ENCODE data around the gene BPIFB6. TPM values are rescaled to one million over a fixed set of nuclear protein-coding genes. Genes with fewer than 3 reads are reported as not detected.

The BPIFB6 gene
- total and polyA plus RNA-seq, 2 donors from 2014 or later = not detected

GRCh38 chr20:33026072-33026778, 5.2 kb upstream of the BPIFB6 start:
- H3K4me1 ChIP-seq (ENCODE audit: control insufficient read depth in 2 of 3, insufficient read depth in 2 of 3, low read depth in 1 of 3, low read length in 3 of 3) = no peaks in the 10 kb centered on the region
- intact Hi-C loops (cut with DNase I) = no loop called here
- no peak overlapping the region for H3K4me3 ChIP-seq (ENCODE audit: low read length in 3 of 3)
- DNase-seq (no peak), FAIRE-seq (no peak)
- H3K36me3 ChIP-seq (ENCODE audit: control insufficient read depth in 2 of 3, insufficient read depth in 3 of 3, low read length in 3 of 3) = no peaks in the 10 kb centered on the region
- no peaks in the 10 kb centered on the region for H3K27me3 ChIP-seq (ENCODE audit: control insufficient read depth, insufficient read depth, low read length)
- H3K9ac ChIP-seq (ENCODE audit: low read length in 3 of 3) = no peak overlapping the region
- H3K9me3 ChIP-seq (ENCODE audit: control insufficient read depth in 2 of 3, insufficient read depth in 1 of 3, low read length in 3 of 3) = no peaks in the 10 kb centered on the region
- TF ChIP-seq CTCF (IDR thresholded peaks at IDR 0.05; ENCODE audit: borderline replicate concordance, extremely low read depth, insufficient read depth) = no peak
- H3K27ac ChIP-seq (ENCODE audit: low read depth in 2 of 2, low read length in 2 of 2) = no peak overlapping the region

GRCh38 chr20:33026779-33027759, 4.4 kb upstream of the BPIFB6 start:
- Histone ChIP-seq H3K4me3 (ENCODE audit: low read length in 3 of 3) (no peak overlapping the region), H3K36me3 (ENCODE audit: control insufficient read depth in 2 of 3, insufficient read depth in 3 of 3, low read length in 3 of 3) (no peaks in the 10 kb centered on the region), H3K4me1 (ENCODE audit: control insufficient read depth in 2 of 3, insufficient read depth in 2 of 3, low read depth in 1 of 3, low read length in 3 of 3) (no peaks in the 10 kb centered on the region), H3K9me3 (ENCODE audit: control insufficient read depth in 2 of 3, insufficient read depth in 1 of 3, low read length in 3 of 3) (no peaks in the 10 kb centered on the region), H3K27ac (ENCODE audit: low read depth in 2 of 2, low read length in 2 of 2) (no peak overlapping the region), H3K9ac (ENCODE audit: low read length in 3 of 3) (no peak overlapping the region), H3K27me3 (ENCODE audit: control insufficient read depth, insufficient read depth, low read length) (no peaks in the 10 kb centered on the region)
- FAIRE-seq (no peak), DNase-seq (no peak)
- TF ChIP-seq CTCF (IDR thresholded peaks at IDR 0.05; ENCODE audit: borderline replicate concordance, extremely low read depth, insufficient read depth) = no peak
- intact Hi-C loops (cut with DNase I) = no loop called here

- DNase-seq (no peak), FAIRE-seq (no peak)
- no peak for TF ChIP-seq CTCF (IDR thresholded peaks at IDR 0.05; ENCODE audit: borderline replicate concordance, extremely low read depth, insufficient read depth)
Observed at GRCh38 chr20:33027769-33028751, 3.4 kb upstream of the BPIFB6 start.

More at GRCh38 chr20:33027769-33028751, 3.4 kb upstream of the BPIFB6 start:
- no peaks in the 10 kb centered on the region for H3K36me3 ChIP-seq (ENCODE audit: control insufficient read depth in 2 of 3, insufficient read depth in 3 of 3, low read length in 3 of 3)
- no peak overlapping the region for H3K27ac ChIP-seq (ENCODE audit: low read depth in 2 of 2, low read length in 2 of 2)
- H3K27me3 ChIP-seq (ENCODE audit: control insufficient read depth, insufficient read depth, low read length) = no peaks in the 10 kb centered on the region
- intact Hi-C loops (cut with DNase I) = no loop called here
- H3K9me3 ChIP-seq (ENCODE audit: control insufficient read depth in 2 of 3, insufficient read depth in 1 of 3, low read length in 3 of 3) = no peaks in the 10 kb centered on the region
- H3K4me1 ChIP-seq (ENCODE audit: control insufficient read depth in 2 of 3, insufficient read depth in 2 of 3, low read depth in 1 of 3, low read length in 3 of 3) = no peaks in the 10 kb centered on the region
- no peak overlapping the region for H3K4me3 ChIP-seq (ENCODE audit: low read length in 3 of 3)
- H3K9ac ChIP-seq (ENCODE audit: low read length in 3 of 3) = no peak overlapping the region
